ENCODE results near the gene RALY.

The RALY gene

GRCh38 chr20:34089175-34089479, 95.4 kb downstream of the RALY start:
- H3K4me3 ChIP-seq (ENCODE audit: severe bottlenecking), result no peak overlapping the region
- ATAC-seq (ENCODE audit: low read depth) (no peak), DNase-seq (ENCODE audit: low spot score) (no peak)
- H3K36me3 ChIP-seq (ENCODE audit: low read depth), result peaks cover 80% of the 10 kb centered on the region
- no peaks in the 10 kb centered on the region for H3K9me3 ChIP-seq (ENCODE audit: severe bottlenecking)
- TF ChIP-seq, protein P1, sequence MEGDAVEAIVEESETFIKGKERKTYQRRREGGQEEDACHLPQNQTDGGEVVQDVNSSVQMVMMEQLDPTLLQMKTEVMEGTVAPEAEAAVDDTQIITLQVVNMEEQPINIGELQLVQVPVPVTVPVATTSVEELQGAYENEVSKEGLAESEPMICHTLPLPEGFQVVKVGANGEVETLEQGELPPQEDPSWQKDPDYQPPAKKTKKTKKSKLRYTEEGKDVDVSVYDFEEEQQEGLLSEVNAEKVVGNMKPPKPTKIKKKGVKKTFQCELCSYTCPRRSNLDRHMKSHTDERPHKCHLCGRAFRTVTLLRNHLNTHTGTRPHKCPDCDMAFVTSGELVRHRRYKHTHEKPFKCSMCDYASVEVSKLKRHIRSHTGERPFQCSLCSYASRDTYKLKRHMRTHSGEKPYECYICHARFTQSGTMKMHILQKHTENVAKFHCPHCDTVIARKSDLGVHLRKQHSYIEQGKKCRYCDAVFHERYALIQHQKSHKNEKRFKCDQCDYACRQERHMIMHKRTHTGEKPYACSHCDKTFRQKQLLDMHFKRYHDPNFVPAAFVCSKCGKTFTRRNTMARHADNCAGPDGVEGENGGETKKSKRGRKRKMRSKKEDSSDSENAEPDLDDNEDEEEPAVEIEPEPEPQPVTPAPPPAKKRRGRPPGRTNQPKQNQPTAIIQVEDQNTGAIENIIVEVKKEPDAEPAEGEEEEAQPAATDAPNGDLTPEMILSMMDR (IDR thresholded peaks at IDR 0.05; ENCODE audit: poor library complexity, severe bottlenecking), result no peak
- no peaks in the 10 kb centered on the region for H3K27me3 ChIP-seq (ENCODE audit: insufficient read depth, poor library complexity, severe bottlenecking)
- H3K27ac ChIP-seq (ENCODE audit: poor library complexity, severe bottlenecking), result no peak overlapping the region
- no peaks in the 10 kb centered on the region for H3K4me1 ChIP-seq (ENCODE audit: insufficient read depth, poor library complexity, severe bottlenecking)

DNA sequence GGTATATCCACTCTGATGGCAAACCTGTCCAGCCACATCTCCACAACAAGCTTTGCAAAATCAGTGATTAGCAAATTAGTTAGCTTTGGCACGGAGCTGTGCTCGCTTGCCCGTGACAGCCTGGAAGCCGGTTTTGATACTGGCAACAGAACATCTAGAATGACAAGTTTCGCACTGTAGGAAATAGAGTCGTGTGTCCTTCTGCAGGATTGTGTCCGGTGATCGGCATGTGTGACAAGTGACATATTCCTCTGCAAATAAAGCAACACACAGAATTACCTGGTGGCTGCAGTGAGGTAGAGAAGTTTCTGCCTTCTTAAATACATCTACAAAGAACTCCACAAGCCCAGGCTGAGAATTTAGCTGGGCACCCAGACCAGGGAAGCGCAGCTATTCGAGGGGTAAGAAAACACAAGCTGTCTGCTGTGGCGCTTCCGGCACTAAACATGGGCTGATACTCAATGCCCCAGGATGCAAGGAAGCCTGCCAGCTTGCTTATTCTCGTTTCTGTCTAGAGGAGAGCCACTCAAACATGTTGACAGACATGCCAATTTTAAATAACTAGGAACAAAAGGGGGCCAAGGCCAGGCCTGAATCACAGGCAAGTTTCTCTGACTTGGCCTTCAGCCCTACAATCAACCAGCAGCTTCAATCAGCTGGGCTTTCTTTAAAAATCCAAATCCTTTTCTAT, 96.1 kb downstream of the RALY start:
- no peak for ATAC-seq (ENCODE audit: low read depth)
- Histone ChIP-seq H3K27ac (ENCODE audit: poor library complexity, severe bottlenecking) (no peak overlapping the region), H3K27me3 (ENCODE audit: insufficient read depth, poor library complexity, severe bottlenecking) (no peaks in the 10 kb centered on the region), H3K4me3 (ENCODE audit: severe bottlenecking) (no peak overlapping the region), H3K36me3 (ENCODE audit: low read depth) (peaks cover 84% of the 10 kb centered on the region), H3K9me3 (ENCODE audit: severe bottlenecking) (no peaks in the 10 kb centered on the region), H3K4me1 (ENCODE audit: insufficient read depth, poor library complexity, severe bottlenecking) (no peaks in the 10 kb centered on the region)
- TF ChIP-seq, protein P1 (IDR thresholded peaks at IDR 0.05; ENCODE audit: poor library complexity, severe bottlenecking), result no peak
- no peak for DNase-seq (ENCODE audit: low spot score)

DNA sequence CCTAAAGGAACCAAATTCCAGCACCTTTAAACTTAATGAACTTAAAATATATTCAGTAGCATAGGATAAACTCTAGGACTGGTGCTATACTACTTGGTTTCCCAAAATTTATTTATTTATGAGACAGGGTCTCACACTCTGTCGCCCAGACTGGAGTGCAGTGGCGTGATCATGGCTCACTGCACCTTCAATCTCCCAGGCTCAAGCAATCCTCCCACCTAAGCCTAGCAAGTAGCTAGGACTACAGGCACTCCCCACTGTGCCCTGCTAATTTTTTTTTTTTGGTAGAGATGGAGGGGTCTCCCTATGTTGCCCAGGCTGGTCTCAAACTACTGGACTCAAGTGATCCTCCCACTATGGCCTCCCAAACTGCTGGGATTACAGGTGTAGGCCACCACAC, 96.9 kb downstream of the RALY start:
- H3K27ac ChIP-seq (ENCODE audit: poor library complexity, severe bottlenecking), result no peak overlapping the region
- no peak overlapping the region for H3K4me3 ChIP-seq (ENCODE audit: severe bottlenecking)
- no peaks in the 10 kb centered on the region for H3K9me3 ChIP-seq (ENCODE audit: severe bottlenecking)
- TF ChIP-seq, protein P1 (IDR thresholded peaks at IDR 0.05; ENCODE audit: poor library complexity, severe bottlenecking), result no peak
- H3K36me3 ChIP-seq (ENCODE audit: low read depth), result peaks cover 92% of the 10 kb centered on the region
- H3K27me3 ChIP-seq (ENCODE audit: insufficient read depth, poor library complexity, severe bottlenecking), result no peaks in the 10 kb centered on the region
- DNase-seq (ENCODE audit: low spot score) (no peak), ATAC-seq (ENCODE audit: low read depth) (no peak)
- H3K4me1 ChIP-seq (ENCODE audit: insufficient read depth, poor library complexity, severe bottlenecking), result no peaks in the 10 kb centered on the region

- TF ChIP-seq, protein P1 (IDR thresholded peaks at IDR 0.05; ENCODE audit: poor library complexity, severe bottlenecking), result no peak
- H3K4me1 ChIP-seq (ENCODE audit: insufficient read depth, poor library complexity, severe bottlenecking), result no peaks in the 10 kb centered on the region
- H3K4me3 ChIP-seq (ENCODE audit: severe bottlenecking), result no peak overlapping the region
- no peaks in the 10 kb centered on the region for H3K9me3 ChIP-seq (ENCODE audit: severe bottlenecking)
- no peak overlapping the region for H3K27ac ChIP-seq (ENCODE audit: poor library complexity, severe bottlenecking)
- ATAC-seq (ENCODE audit: low read depth), result no peak
- peaks cover 98% of the 10 kb centered on the region for H3K36me3 ChIP-seq (ENCODE audit: low read depth)
- H3K27me3 ChIP-seq (ENCODE audit: insufficient read depth, poor library complexity, severe bottlenecking), result no peaks in the 10 kb centered on the region
- no peak for DNase-seq (ENCODE audit: low spot score)
These were observed 98.0 kb downstream of the RALY start for GRCh38 chr20:34091637-34092200.

DNA sequence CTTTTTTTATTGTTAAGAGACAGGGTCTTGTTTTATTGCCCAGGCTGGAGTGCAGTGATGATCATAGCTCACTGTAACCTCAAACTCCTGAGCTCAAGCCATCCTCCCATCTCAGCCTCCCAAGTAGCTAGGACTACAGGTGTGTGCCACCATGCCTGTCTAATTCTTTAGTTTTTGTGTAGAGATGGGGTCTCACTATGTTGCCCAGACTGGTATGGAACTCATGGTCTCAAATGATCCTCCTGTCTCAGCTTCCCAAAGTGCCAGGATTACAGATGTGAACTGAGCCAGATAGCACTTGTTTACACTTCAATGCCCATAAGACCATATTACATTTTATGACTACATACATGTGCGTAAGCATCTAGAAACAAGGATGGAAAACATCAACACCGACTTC, 100.2 kb downstream of the RALY start:
- Histone ChIP-seq H3K4me1 (ENCODE audit: insufficient read depth, poor library complexity, severe bottlenecking) (no peaks in the 10 kb centered on the region), H3K4me3 (ENCODE audit: severe bottlenecking) (no peak overlapping the region), H3K36me3 (ENCODE audit: low read depth) (peaks cover 100% of the 10 kb centered on the region), H3K27ac (ENCODE audit: poor library complexity, severe bottlenecking) (no peak overlapping the region), H3K9me3 (ENCODE audit: severe bottlenecking) (no peaks in the 10 kb centered on the region), H3K27me3 (ENCODE audit: insufficient read depth, poor library complexity, severe bottlenecking) (no peaks in the 10 kb centered on the region)
- TF ChIP-seq, protein P1 (IDR thresholded peaks at IDR 0.05; ENCODE audit: poor library complexity, severe bottlenecking), result no peak
- ATAC-seq (ENCODE audit: low read depth), result no peak
- no peak for DNase-seq (ENCODE audit: low spot score)
